Mesenchymal stem cell (in vitro differentiated cells and primary cell): ENCODE measurements around the gene TK2.
A peak's percentile ranks its signal among the peaks of the same experiment; 100 is the strongest.
"Not testable (repeated sequence)": the region's sequence is repeated elsewhere in the genome, so short reads cannot be mapped to it uniquely, and the experiment has no call there.

Source experiments
- DNase-seq: peaks from one replicate; pipeline ENCODE4 v3.0.0-alpha.2; 2013
- H2AFZ ChIP-seq: one replicate; pipeline ENCODE4 v1.6.1; 2013; ENCODE audit warnings: low read depth, mild to moderate bottlenecking, control low read depth, inconsistent platforms, low read length, moderate library complexity
- H2AK5ac ChIP-seq: 2 replicates; pipeline ENCODE4 v1.6.1; 2013; ENCODE audit warnings: low read length, moderate library complexity, mild to moderate bottlenecking, inconsistent platforms; ENCODE audit not compliant: severe bottlenecking
- H2BK120ac ChIP-seq: one replicate; pipeline ENCODE4 v1.6.1; 2013; ENCODE audit warnings: low read depth, mild to moderate bottlenecking, inconsistent platforms, low read length, moderate library complexity
- H2BK12ac ChIP-seq, 2 experiments: one replicate each; pipeline ENCODE4 v1.6.1; 2013; ENCODE audit warnings: inconsistent platforms in 2 of 2, low read length in 2 of 2, mild to moderate bottlenecking in 2 of 2, moderate library complexity in 2 of 2, control low read depth in 1 of 2
- H2BK15ac ChIP-seq: one replicate; pipeline ENCODE4 v1.6.1; 2013; ENCODE audit warnings: mild to moderate bottlenecking, low read depth, inconsistent platforms; ENCODE audit not compliant: poor library complexity, severe bottlenecking
- H2BK5ac ChIP-seq: 2 replicates; pipeline ENCODE4 v1.6.1; 2013; ENCODE audit warnings: low read depth, mild to moderate bottlenecking, low read length, control low read depth, inconsistent platforms; ENCODE audit not compliant: poor library complexity, severe bottlenecking
- H3K14ac ChIP-seq, 2 experiments: one replicate each; pipeline ENCODE4 v1.6.1; 2013; ENCODE audit warnings: inconsistent platforms in 2 of 2, low read length in 2 of 2, control low read depth in 1 of 2, mild to moderate bottlenecking in 1 of 2, moderate library complexity in 1 of 2
- H3K18ac ChIP-seq, 2 experiments: one replicate each; pipeline ENCODE4 v1.6.1; 2013; ENCODE audit warnings: inconsistent platforms in 2 of 2, low read length in 2 of 2, control low read depth in 1 of 2, low read depth in 1 of 2, mild to moderate bottlenecking in 1 of 2
- H3K23ac ChIP-seq, 2 experiments: one replicate each; pipeline ENCODE4 v1.6.1; 2013; ENCODE audit warnings: inconsistent platforms in 2 of 2, low read length in 2 of 2, mild to moderate bottlenecking in 2 of 2, moderate library complexity in 2 of 2, control low read depth in 1 of 2
- H3K27ac ChIP-seq: 2 replicates; pipeline ENCODE4 v1.5.1; 2013; ENCODE audit warnings: mild to moderate bottlenecking, moderate library complexity, low read length, control low read depth, inconsistent platforms; ENCODE audit not compliant: poor library complexity, severe bottlenecking
- H3K27me3 ChIP-seq, 2 experiments: 2 replicates each; pipeline versions ENCODE4 v1.6.1 to v1.7.0; 2013; ENCODE audit warnings: low read length in 2 of 2, mild to moderate bottlenecking in 2 of 2, moderate library complexity in 2 of 2, control low read depth in 1 of 2, inconsistent platforms in 1 of 2; ENCODE audit not compliant: control insufficient read depth in 1 of 2, insufficient read depth in 1 of 2
- H3K36me3 ChIP-seq, 2 experiments: 2 replicates each; pipeline versions ENCODE4 v1.6.1 to v1.7.0; 2013; ENCODE audit warnings: low read length in 2 of 2, control low read depth in 1 of 2, inconsistent platforms in 1 of 2, low read depth in 1 of 2, mild to moderate bottlenecking in 1 of 2; ENCODE audit not compliant: insufficient read depth in 2 of 2, control insufficient read depth in 1 of 2
- H3K4ac ChIP-seq, 2 experiments: one replicate each; pipeline ENCODE4 v1.6.1; 2013; ENCODE audit warnings: inconsistent platforms in 2 of 2, low read length in 2 of 2, mild to moderate bottlenecking in 2 of 2, moderate library complexity in 2 of 2, control low read depth in 1 of 2, low read depth in 1 of 2
- H3K4me1 ChIP-seq: 2 replicates; pipeline ENCODE4 v1.6.1; 2013; ENCODE audit warnings: low read depth, low read length, control low read depth; ENCODE audit not compliant: control insufficient read depth, insufficient read depth
- H3K4me2 ChIP-seq: 2 replicates; pipeline ENCODE4 v1.6.1; 2013; ENCODE audit warnings: low read length, mild to moderate bottlenecking, inconsistent platforms; ENCODE audit not compliant: poor library complexity, severe bottlenecking
- H3K4me3 ChIP-seq, 2 experiments: 2 replicates each; pipeline versions ENCODE4 v1.5.1 to v1.7.0; 2013; ENCODE audit warnings: low read length in 2 of 2, mild to moderate bottlenecking in 2 of 2, control low read depth in 1 of 2, low read depth in 1 of 2; ENCODE audit not compliant: insufficient read depth in 1 of 2
- H3K79me1 ChIP-seq: replicated peaks from 2 replicates; pipeline ENCODE4 v1.6.1; 2013; ENCODE audit warnings: mild to moderate bottlenecking, control low read depth, low read length, inconsistent platforms; ENCODE audit not compliant: poor library complexity, severe bottlenecking
- H3K9ac ChIP-seq: 2 replicates; pipeline ENCODE4 v1.7.0; 2013; ENCODE audit warnings: mild to moderate bottlenecking, low read length, moderate library complexity
- H3K9me3 ChIP-seq: 2 replicates; pipeline ENCODE4 v1.7.0; 2013; ENCODE audit warnings: mild to moderate bottlenecking, low read length; ENCODE audit not compliant: control insufficient read depth
- H4K8ac ChIP-seq: one replicate; pipeline ENCODE4 v1.6.1; 2013; ENCODE audit warnings: inconsistent platforms, mild to moderate bottlenecking, low read length, moderate library complexity
- H4K91ac ChIP-seq: one replicate; pipeline ENCODE4 v1.6.1; 2013; ENCODE audit warnings: mild to moderate bottlenecking, low read length, inconsistent platforms
- WGBS: methylation state at CpG from one replicate; pipeline ENCODE4 v1.1.7; 2013; ENCODE audit warnings: mixed read lengths; 5-methylcytosine and 5-hydroxymethylcytosine counted together

The TK2 gene

DNA sequence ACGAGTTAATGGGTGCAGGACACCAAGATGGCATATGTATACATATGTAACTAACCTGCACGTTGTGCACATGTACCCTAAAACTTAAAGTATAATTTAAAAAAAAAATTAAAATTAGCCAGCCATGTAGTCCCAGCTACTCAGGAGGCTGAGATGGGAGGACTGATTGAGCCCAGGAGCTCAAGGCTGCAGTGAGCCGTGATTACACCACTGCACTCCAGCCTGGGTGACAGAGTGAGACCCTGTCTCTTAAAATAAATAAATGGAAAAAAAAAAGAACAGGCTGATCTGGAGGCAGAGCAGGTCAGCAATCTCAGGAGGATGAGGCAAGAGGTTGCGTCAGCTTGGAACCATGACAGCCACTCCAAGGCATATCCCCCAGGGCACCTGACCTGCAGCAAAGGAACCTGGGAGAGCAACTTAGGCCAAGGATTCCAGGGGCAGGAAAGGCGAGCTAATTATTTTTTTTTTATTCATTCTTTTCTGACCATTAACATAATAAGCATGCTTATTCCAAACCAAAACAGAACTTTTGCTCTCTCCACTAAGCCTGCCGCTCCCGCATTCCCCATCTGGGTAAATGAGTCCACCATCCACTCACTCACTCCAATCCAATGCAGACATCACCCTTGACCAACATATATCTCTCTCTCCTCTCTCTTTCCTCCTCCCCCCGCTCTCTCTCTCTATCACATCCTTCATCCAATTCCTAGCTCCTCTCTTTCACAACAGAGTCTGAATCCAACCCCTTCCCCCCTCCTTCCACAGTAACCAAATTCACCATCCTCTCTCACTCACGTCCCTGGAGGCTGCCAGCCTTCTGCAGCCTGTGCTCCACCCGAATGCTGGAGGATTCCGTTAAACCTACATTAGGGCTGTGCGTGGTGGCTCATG is 47.7 kb downstream of the TK2 start:
- Histone ChIP-seq H2AFZ (no peak overlapping the region), H3K9ac (peak overlapping the region; percentile 66), H3K27ac (no peak overlapping the region), H3K27me3 (no peaks in the 10 kb centered on the region), H3K14ac (no peak overlapping the region), H3K4ac (no peak overlapping the region), H4K8ac (no peak overlapping the region), H3K18ac (no peak overlapping the region), H2AK5ac (no peak overlapping the region), H2BK15ac (no peak overlapping the region), H3K9me3 (no peaks in the 10 kb centered on the region), H2BK5ac (no peak overlapping the region), H3K4me1 (peaks cover 2% of the 10 kb centered on the region), H3K79me1 (no peaks in the 10 kb centered on the region), H4K91ac (no peak overlapping the region), H3K36me3 (no peaks in the 10 kb centered on the region), H3K23ac (no peak overlapping the region), H2BK120ac (no peak overlapping the region), H3K4me3 (peak overlapping the region in 1 of 2 experiments; percentile 50), H3K4me2 (no peak overlapping the region), H2BK12ac (no peak overlapping the region)
- WGBS: 68% methylated on average over 10 of the region's 12 CpGs
- DNase-seq: peak; percentile 46

DNA sequence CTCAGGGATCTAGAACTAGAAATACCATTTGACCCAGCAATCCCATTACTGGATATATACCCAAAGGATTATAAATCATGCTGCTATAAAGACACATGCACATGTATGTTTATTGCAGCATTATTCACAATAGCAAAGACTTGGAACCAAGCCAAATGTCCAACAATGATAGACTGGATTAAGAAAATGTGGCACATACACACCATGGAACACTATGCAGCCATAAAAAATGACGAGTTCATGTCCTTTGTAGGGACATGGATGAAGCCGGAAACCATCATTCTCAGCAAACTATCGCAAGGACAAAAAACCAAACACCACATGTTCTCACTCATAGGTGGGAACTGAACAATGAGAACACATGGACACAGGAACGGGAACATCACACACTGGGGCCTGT is 48.4 kb downstream of the TK2 start:
- not testable (repeated sequence) for H3K14ac ChIP-seq, H3K27ac ChIP-seq, H3K36me3 ChIP-seq, H2BK15ac ChIP-seq, H2BK12ac ChIP-seq, H2AK5ac ChIP-seq, H2AFZ ChIP-seq, H3K9ac ChIP-seq, DNase-seq, H2BK5ac ChIP-seq, H3K27me3 ChIP-seq, H3K4me1 ChIP-seq, H3K23ac ChIP-seq, H4K91ac ChIP-seq, H3K18ac ChIP-seq, H3K79me1 ChIP-seq, H3K4me3 ChIP-seq, H3K9me3 ChIP-seq, H3K4ac ChIP-seq, H4K8ac ChIP-seq, H3K4me2 ChIP-seq, H2BK120ac ChIP-seq
- WGBS: 85% methylated on average over 2 of the region's 4 CpGs

DNA sequence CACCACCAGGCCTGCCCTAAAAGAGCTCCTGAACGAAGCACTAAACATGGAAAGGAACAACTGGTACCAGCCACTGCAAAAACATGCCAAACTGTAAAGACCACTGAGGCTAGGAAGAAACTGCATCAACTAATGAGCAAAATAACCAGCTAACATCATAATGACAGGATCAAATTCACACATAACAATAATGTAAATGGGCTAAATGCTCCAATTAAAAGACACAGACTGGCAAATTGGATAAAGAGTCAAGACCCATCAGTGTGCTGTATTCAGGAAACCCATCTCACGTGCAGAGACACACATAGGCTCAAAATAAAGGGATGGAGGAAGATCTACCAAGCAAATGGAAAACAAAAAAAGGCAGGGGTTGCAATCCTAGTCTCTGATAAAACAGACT is 52.0 kb downstream of the TK2 start:
- not testable (repeated sequence) for H3K4ac ChIP-seq, H3K27me3 ChIP-seq, H4K8ac ChIP-seq, H3K4me3 ChIP-seq, H3K23ac ChIP-seq, H2AK5ac ChIP-seq, H2BK12ac ChIP-seq, H3K4me2 ChIP-seq, H2BK15ac ChIP-seq, H2AFZ ChIP-seq, H3K4me1 ChIP-seq, H3K18ac ChIP-seq, H3K9me3 ChIP-seq, DNase-seq, H2BK5ac ChIP-seq, H2BK120ac ChIP-seq, H3K27ac ChIP-seq, H3K14ac ChIP-seq, H3K9ac ChIP-seq, H3K79me1 ChIP-seq, H4K91ac ChIP-seq
- peaks cover 0 to 26% of the 10 kb centered on the region in 2 experiments for H3K36me3 ChIP-seq
- WGBS: 80% methylated on average over 1 of the region's 2 CpGs

DNA sequence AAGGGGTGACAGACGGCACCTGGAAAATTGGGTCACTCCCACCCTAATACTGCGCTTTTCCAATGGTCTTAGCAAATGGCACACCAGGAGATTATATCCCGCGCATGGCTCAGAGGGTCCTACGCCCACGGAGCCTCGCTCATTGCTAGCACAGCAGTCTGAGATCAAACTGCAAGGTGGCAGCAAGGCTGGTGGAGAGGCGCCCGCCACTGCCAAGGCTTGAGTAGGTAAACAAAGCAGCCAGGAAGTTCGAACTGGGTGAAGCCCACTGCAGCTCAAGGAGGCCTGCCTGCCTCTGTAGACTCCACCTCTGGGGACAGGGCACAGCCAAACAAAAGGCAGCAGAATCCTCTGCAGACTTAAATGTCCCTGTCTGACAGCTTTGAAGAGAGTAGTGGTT is 53.7 kb downstream of the TK2 start:
- WGBS: 98% methylated on average over 5 of the region's 10 CpGs
- not testable (repeated sequence) for H2BK120ac ChIP-seq, H2BK12ac ChIP-seq, H3K23ac ChIP-seq, H3K27ac ChIP-seq, H3K9me3 ChIP-seq, H2BK15ac ChIP-seq, H3K79me1 ChIP-seq, H3K27me3 ChIP-seq, H4K91ac ChIP-seq, H3K9ac ChIP-seq, H3K4ac ChIP-seq, H2AFZ ChIP-seq, H4K8ac ChIP-seq, H2AK5ac ChIP-seq, H3K4me3 ChIP-seq, H3K14ac ChIP-seq, H3K4me1 ChIP-seq, DNase-seq, H3K18ac ChIP-seq, H3K4me2 ChIP-seq, H2BK5ac ChIP-seq
- H3K36me3 ChIP-seq: peaks cover 0 to 28% of the 10 kb centered on the region in 2 experiments
